Stimulated activated naive B cell treated with anti-CD40 and anti-IgM and Interleukin-4, amounts not matched to agents 10 μg/mL and 1 μg/mL and 100 μg/mL, for 72 hours (primary cell): ENCODE measurements around the gene ADGRG1.

Source experiments
- ATAC-seq, 2 donors: fragments of 150-1000 bp; cut with Tn5 transposase; replicated peaks; 2 replicates each; pipeline ENCODE4 v1.10.0; 2021; ENCODE audit warnings: moderate library complexity in 1 of 2
- DNase-seq: peaks from one replicate; pipeline ENCODE4 v3.0.0; 2021
- H3K27ac Mint-ChIP-seq: one replicate; pipeline ENCODE4 v1.8.0; 2022; ENCODE audit warnings: mild to moderate bottlenecking, mixed read lengths
- H3K27me3 Mint-ChIP-seq, 2 donors: one replicate each; pipeline ENCODE4 v1.8.0; 2022; ENCODE audit warnings: mixed read lengths in 2 of 2
- H3K36me3 Mint-ChIP-seq, 2 donors: one replicate each; pipeline ENCODE4 v1.8.0; 2022; ENCODE audit warnings: mixed read lengths in 2 of 2, mild to moderate bottlenecking in 1 of 2
- H3K4me1 Mint-ChIP-seq, 2 donors: one replicate each; pipeline ENCODE4 v1.8.0; 2022; ENCODE audit warnings: mixed read lengths in 2 of 2, mild to moderate bottlenecking in 1 of 2
- H3K4me3 Mint-ChIP-seq, 2 donors: one replicate each; pipeline ENCODE4 v1.8.0; 2022; ENCODE audit warnings: mild to moderate bottlenecking in 2 of 2, mixed read lengths in 2 of 2, moderate library complexity in 1 of 2
- H3K9me3 Mint-ChIP-seq, 2 donors: one replicate each; pipeline ENCODE4 v1.8.0; 2022; ENCODE audit warnings: mixed read lengths in 2 of 2, mild to moderate bottlenecking in 1 of 2

ADGRG1 gene

DNA sequence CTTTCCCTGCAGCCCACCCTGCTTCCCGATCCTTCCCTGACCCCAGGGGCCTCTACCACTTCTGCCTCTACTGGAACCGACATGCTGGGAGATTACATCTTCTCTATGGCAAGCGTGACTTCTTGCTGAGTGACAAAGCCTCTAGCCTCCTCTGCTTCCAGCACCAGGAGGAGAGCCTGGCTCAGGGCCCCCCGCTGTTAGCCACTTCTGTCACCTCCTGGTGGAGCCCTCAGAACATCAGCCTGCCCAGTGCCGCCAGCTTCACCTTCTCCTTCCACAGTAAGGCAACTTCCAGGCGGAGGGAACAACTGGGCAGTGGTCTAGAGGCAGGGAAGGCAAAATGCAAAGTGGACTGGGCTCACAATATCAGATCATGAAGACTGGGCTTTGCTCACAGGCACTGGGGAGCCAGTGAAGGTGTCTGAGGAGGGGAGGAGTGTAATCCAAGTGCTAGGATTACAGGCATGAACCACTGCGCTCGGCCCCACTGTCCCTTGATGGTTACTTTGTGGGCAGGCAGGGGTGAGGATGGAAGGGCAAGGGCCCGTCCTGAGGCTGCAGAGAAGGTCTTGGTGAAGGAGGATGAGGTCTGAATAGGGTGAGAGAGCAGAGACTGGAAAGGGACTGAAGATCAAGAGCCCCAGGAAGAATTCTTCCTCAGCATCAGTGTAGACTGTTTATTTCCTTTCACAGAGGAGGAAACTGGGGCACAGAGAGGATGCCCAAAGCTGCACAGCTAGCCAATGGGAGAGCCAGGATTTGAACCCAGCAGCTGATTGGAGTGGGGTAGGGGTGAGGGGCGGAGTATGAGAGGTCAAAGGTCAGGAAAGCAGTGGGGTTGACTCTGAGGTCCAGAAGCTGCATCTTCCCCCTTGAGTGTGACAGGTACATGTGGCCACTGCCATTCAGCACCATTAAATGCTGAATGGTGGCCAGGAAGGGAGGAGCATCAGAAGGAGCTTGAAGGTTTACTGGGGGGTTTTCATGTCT is 23.2 kb downstream of the ADGRG1 start:
- Mint-ChIP-seq H3K4me1 (peaks cover 27 to 34% of the 10 kb centered on the region in 2 donors), H3K27me3 (peaks cover 6 to 14% of the 10 kb centered on the region in 2 donors), H3K27ac (no peak overlapping the region), H3K36me3 (no peaks in the 10 kb centered on the region), H3K4me3 (no peak overlapping the region), H3K9me3 (no peaks in the 10 kb centered on the region)
- DNase-seq (no peak), ATAC-seq (no peak)

DNA sequence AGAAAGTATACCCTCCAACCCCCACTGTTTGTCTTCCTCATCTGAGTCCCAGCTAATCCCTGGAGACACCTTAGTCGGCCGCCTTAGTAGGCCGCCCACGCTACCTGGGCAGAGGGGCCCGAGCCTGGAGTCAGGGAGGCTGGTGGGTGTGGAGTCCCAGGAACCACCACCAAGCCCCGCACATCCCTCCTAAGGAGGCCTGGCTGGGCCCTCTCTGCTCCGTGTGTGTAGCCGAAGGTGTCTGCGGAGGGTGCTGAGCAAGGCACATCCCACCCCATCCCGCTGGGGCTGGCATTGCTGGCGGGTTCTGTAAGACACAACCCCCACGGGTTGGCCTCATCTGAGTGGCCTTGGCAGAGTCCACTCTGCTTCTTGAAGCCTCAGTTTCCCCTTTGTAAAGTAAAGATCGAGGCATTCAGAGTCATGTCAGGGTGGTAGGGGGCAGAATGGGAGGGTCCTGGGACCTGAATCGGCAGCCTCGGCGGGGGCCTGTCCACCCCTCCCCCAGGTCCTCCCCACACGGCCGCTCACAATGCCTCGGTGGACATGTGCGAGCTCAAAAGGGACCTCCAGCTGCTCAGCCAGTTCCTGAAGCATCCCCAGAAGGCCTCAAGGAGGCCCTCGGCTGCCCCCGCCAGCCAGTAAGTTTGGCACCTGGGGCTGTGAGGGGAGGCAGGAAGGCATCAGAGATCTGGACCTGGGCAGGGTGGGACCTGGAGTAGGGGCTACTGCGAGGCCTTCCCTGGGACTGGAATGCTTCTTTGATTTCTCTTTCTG is 24.5 kb downstream of the ADGRG1 start:
- no peak for DNase-seq
- Mint-ChIP-seq H3K27ac (no peak overlapping the region), H3K36me3 (no peaks in the 10 kb centered on the region), H3K4me3 (no peak overlapping the region), H3K9me3 (no peaks in the 10 kb centered on the region), H3K4me1 (peaks cover 16 to 22% of the 10 kb centered on the region in 2 donors), H3K27me3 (peaks cover 6 to 14% of the 10 kb centered on the region in 2 donors)
- no peak for ATAC-seq

DNA sequence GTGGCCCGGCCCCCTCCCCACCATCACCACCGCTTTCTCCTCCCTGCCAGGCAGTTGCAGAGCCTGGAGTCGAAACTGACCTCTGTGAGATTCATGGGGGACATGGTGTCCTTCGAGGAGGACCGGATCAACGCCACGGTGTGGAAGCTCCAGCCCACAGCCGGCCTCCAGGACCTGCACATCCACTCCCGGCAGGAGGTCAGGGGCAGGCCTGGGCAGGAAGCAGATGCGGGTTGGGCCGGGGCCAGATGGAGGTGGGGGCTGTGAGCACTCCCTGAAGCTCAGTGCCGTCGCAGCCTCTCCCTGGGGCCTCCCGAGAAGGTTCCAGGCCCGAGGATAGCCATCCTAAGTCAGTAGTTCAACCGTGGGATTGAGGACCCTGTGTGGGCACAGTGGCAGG is 25.5 kb downstream of the ADGRG1 start:
- Mint-ChIP-seq H3K27ac (no peak overlapping the region), H3K4me3 (no peak overlapping the region), H3K27me3 (peaks cover 6 to 14% of the 10 kb centered on the region in 2 donors), H3K36me3 (no peaks in the 10 kb centered on the region), H3K4me1 (peaks cover 7 to 11% of the 10 kb centered on the region in 2 donors), H3K9me3 (no peaks in the 10 kb centered on the region)
- no peak for DNase-seq
- ATAC-seq = no peak

GRCh38 chr16:57656342-57656955 is 28.0 kb downstream of the ADGRG1 start:
- Mint-ChIP-seq H3K27ac (no peak overlapping the region), H3K4me3 (no peak overlapping the region), H3K9me3 (no peaks in the 10 kb centered on the region), H3K4me1 (no peaks in the 10 kb centered on the region), H3K27me3 (peaks cover 6 to 9% of the 10 kb centered on the region in 2 donors), H3K36me3 (no peaks in the 10 kb centered on the region)
- DNase-seq (no peak), ATAC-seq (no peak)

GRCh38 chr16:57657228-57657627 is 28.8 kb downstream of the ADGRG1 start:
- Mint-ChIP-seq H3K4me3 (no peak overlapping the region), H3K36me3 (no peaks in the 10 kb centered on the region), H3K9me3 (no peaks in the 10 kb centered on the region), H3K4me1 (no peaks in the 10 kb centered on the region), H3K27me3 (peaks cover 6 to 9% of the 10 kb centered on the region in 2 donors), H3K27ac (no peak overlapping the region)
- no peak for DNase-seq
- ATAC-seq = no peak

- Mint-ChIP-seq H3K36me3 (no peaks in the 10 kb centered on the region), H3K27me3 (peaks cover 6 to 9% of the 10 kb centered on the region in 2 donors), H3K27ac (no peak overlapping the region), H3K4me1 (no peaks in the 10 kb centered on the region), H3K4me3 (no peak overlapping the region), H3K9me3 (no peaks in the 10 kb centered on the region)
- ATAC-seq = no peak
- no peak for DNase-seq
Observed at GRCh38 chr16:57658130-57658877, 29.9 kb downstream of the ADGRG1 start.

DNA sequence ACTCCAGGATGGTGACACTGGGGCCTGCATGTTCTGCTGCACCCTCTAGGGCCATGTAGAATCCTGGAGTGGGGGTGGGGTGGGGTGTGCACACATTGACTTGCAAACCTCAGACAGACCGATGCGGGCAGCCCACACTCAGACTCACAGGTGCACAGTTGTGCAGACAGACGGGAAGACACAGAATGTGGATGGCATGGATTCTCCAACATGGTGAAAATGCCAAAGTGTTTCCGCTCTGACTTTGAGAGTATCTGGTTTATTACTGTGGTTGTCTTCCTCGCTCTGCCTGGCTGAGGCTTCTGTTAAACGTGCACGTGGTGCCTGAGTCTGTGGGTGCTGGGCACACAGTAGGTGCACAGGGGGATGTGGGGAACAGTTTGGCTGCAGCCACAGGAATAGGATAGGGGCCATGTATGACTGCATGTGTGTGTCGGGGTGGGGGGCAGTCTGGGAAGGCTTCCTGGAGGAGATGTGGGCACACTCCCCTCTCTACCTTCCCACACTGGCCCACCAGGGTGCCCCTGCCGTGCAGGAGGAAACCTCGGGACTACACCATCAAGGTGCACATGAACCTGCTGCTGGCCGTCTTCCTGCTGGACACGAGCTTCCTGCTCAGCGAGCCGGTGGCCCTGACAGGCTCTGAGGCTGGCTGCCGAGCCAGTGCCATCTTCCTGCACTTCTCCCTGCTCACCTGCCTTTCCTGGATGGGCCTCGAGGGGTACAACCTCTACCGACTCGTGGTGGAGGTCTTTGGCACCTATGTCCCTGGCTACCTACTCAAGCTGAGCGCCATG is 30.6 kb downstream of the ADGRG1 start:
- Mint-ChIP-seq H3K9me3 (no peaks in the 10 kb centered on the region), H3K36me3 (no peaks in the 10 kb centered on the region), H3K4me1 (no peaks in the 10 kb centered on the region), H3K27ac (no peak overlapping the region), H3K4me3 (no peak overlapping the region), H3K27me3 (peaks cover 0 to under 1% of the 10 kb centered on the region in 2 donors)
- no peak for ATAC-seq
- no peak for DNase-seq

DNA sequence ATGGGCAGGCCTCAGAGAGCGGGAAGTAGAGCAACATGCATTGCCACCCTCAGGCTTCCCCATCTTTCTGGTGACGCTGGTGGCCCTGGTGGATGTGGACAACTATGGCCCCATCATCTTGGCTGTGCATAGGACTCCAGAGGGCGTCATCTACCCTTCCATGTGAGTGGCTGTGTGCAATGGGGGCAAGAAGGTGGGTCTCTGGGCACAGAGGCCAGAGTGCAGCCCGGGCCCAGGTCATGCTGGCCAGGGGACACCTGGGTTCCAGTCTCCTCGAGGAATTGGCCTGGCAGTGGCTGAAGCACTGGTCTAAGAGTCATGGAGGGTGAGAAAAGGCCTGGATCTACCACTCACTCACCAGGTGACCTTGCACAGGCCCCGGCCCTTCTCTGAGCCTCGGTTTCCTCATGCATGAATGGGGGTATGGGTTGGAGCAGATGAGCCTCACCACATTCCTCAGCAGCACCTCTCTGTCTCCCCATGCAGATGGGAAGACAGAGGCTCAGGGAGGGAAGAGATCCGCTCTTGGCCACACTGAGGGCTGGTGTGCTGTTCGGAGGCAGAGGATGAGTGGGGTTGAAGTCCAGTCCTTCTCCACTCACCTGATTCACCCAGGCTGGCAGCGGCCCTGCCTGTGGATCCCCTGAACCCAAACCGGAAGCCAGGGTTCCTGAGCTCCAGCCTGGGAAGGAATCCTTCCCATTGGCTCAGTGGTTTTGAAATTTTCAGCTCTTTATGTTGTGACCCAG is 32.5 kb downstream of the ADGRG1 start:
- ATAC-seq (no peak), DNase-seq (no peak)
- Mint-ChIP-seq H3K9me3 (no peaks in the 10 kb centered on the region), H3K4me3 (no peak overlapping the region), H3K27me3 (no peaks in the 10 kb centered on the region), H3K4me1 (no peaks in the 10 kb centered on the region), H3K36me3 (no peaks in the 10 kb centered on the region), H3K27ac (no peak overlapping the region)

DNA sequence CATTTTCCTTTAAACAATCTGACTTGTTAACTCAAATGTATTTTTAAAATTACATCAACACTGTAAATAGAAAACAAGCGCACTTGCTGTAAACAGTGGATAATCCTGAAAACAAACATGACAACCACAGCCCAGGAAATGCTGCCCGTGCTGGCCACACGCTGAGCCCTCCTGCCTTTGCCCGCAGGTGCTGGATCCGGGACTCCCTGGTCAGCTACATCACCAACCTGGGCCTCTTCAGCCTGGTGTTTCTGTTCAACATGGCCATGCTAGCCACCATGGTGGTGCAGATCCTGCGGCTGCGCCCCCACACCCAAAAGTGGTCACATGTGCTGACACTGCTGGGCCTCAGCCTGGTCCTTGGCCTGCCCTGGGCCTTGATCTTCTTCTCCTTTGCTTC is 33.1 kb downstream of the ADGRG1 start:
- Mint-ChIP-seq H3K27ac (no peak overlapping the region), H3K9me3 (no peaks in the 10 kb centered on the region), H3K4me3 (no peak overlapping the region), H3K27me3 (no peaks in the 10 kb centered on the region), H3K36me3 (no peaks in the 10 kb centered on the region), H3K4me1 (no peaks in the 10 kb centered on the region)
- ATAC-seq (no peak), DNase-seq (no peak)

- Mint-ChIP-seq H3K9me3 (no peaks in the 10 kb centered on the region), H3K27me3 (no peaks in the 10 kb centered on the region), H3K4me3 (no peak overlapping the region), H3K4me1 (no peaks in the 10 kb centered on the region), H3K27ac (no peak overlapping the region), H3K36me3 (no peaks in the 10 kb centered on the region)
- no peak for DNase-seq
- ATAC-seq = no peak
Observed at GRCh38 chr16:57661936-57662906, 33.8 kb downstream of the ADGRG1 start.

GRCh38 chr16:57663436-57663835 is 35.0 kb downstream of the ADGRG1 start:
- H3K4me3 Mint-ChIP-seq = no peak overlapping the region
- no peaks in the 10 kb centered on the region for H3K9me3 Mint-ChIP-seq
- no peaks in the 10 kb centered on the region for H3K27me3 Mint-ChIP-seq
- no peaks in the 10 kb centered on the region for H3K4me1 Mint-ChIP-seq
- DNase-seq = no peak
- H3K36me3 Mint-ChIP-seq = no peaks in the 10 kb centered on the region
- H3K27ac Mint-ChIP-seq = no peak overlapping the region
- no peak for ATAC-seq
